Activated naive CD8-positive, alpha-beta T cell (primary cell): ENCODE results near the gene CTNNBL1.

Experiments used
- H3K27ac Mint-ChIP-seq: one replicate; pipeline ENCODE4 v1.8.0; 2021; ENCODE audit warnings: mixed read lengths
- H3K27me3 Mint-ChIP-seq: one replicate; pipeline ENCODE4 v1.8.0; 2021; ENCODE audit warnings: mixed read lengths
- H3K36me3 Mint-ChIP-seq: one replicate; pipeline ENCODE4 v1.8.0; 2021; ENCODE audit warnings: mixed read lengths
- H3K4me1 Mint-ChIP-seq: one replicate; pipeline ENCODE4 v1.8.0; 2021; ENCODE audit warnings: low read depth, mixed read lengths
- H3K4me3 Mint-ChIP-seq: one replicate; pipeline ENCODE4 v1.8.0; 2021; ENCODE audit warnings: mild to moderate bottlenecking, mixed read lengths
- H3K9me3 Mint-ChIP-seq: one replicate; pipeline ENCODE4 v1.8.0; 2021; ENCODE audit warnings: low read depth, mixed read lengths

The CTNNBL1 gene

DNA sequence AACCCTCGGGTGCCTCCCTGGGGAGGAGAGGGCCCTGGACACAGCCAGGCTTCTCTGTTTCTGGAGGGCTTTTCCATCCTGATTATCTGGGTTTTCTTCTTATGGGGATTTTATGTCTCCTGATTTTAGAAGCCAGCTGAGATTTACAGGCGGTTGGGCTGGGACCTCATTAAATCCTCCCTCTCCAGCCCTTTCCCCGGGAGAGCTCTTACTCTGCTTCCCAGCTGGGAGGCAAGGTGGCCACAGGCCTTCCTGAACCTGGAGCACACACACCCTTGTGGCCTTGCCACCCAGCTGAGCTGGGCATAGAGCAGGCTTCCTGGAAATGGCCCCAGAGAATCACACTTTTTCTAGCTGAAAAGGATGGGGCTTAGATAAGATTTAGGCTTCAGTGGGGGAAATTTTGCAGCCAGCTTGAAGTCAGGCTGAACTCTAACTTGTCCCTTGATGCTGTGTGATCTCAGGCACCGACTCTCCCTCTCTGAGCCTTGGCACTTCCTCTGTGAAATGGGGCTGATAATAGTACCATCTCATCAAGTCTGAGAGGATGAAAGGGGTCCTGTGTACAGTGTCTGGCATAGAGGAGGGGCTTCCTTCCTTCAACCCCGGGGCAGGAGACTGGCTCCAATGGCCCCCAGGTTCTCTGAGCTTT is 225.7 kb downstream of the CTNNBL1 start:
- H3K4me1 Mint-ChIP-seq = peaks cover 7% of the 10 kb centered on the region
- no peak overlapping the region for H3K27ac Mint-ChIP-seq
- no peaks in the 10 kb centered on the region for H3K36me3 Mint-ChIP-seq
- no peak overlapping the region for H3K4me3 Mint-ChIP-seq
- no peaks in the 10 kb centered on the region for H3K9me3 Mint-ChIP-seq
- H3K27me3 Mint-ChIP-seq = peaks cover 4% of the 10 kb centered on the region

GRCh38 chr20:37920270-37920669 is 226.4 kb downstream of the CTNNBL1 start:
- Mint-ChIP-seq H3K36me3 (no peaks in the 10 kb centered on the region), H3K27me3 (peaks cover 4% of the 10 kb centered on the region), H3K4me3 (no peak overlapping the region), H3K4me1 (peaks cover 3% of the 10 kb centered on the region), H3K27ac (no peak overlapping the region), H3K9me3 (no peaks in the 10 kb centered on the region)

DNA sequence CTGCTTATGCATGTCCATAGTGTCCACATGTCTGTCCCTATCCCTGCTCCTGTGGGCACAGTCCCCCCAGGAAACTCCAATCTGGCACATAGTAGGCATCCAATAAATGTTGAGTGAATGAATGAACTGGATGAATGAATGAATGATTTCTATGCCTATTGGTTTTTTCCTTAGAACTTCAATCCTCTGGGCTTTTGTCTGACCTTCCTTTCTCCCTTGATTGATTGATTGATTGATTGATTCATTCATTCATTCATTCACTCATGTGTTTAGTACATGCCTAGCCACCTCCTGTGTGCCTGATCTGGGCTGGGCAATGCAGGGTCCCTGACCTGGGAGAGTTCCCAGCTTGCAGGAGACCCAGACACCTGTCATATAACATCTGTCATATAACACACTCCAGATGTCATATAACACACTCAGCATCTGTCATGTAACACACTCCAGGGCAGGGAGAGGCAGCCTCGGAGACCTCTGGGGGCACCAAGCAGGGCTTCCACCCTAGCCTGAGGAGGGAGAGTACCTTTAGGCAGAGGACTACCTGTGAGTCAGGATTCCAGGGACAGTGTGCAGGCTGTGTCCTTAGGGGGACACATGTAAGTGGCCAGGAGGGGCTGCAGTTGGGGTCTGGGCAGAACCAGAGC is 227.0 kb downstream of the CTNNBL1 start:
- H3K9me3 Mint-ChIP-seq = no peaks in the 10 kb centered on the region
- no peak overlapping the region for H3K27ac Mint-ChIP-seq
- peaks cover 3% of the 10 kb centered on the region for H3K4me1 Mint-ChIP-seq
- peaks cover 4% of the 10 kb centered on the region for H3K27me3 Mint-ChIP-seq
- no peak overlapping the region for H3K4me3 Mint-ChIP-seq
- H3K36me3 Mint-ChIP-seq = no peaks in the 10 kb centered on the region

DNA sequence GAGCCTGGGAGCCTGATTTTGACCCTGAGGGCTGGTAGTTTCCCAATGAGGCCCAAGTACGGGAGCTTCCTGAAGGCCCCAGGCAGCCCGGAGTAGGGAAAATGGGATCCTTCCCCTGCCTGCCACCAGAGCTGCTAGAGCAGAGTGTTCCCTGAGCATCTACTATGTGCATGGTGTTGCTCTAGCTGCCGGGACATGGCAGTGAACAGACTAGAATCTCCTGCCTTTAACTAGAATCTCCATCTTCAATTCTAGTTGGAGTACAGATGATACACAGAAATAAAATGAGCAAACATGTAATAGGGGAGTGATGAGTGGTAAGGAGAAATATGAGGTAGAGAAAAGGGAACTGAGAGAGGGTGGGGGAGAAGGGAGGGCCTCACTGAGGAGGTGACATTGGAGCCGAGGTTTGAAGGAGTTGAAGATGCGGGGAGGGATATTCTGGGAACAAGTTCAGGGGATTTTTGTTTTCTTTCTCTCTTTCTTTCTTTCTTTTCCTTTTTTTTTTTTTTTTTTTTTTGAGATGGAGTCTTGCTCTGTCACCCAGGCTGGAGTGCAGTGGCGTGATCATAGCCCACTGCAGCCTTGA is 227.6 kb downstream of the CTNNBL1 start:
- H3K27me3 Mint-ChIP-seq = peaks cover 4% of the 10 kb centered on the region
- H3K4me1 Mint-ChIP-seq = peaks cover 3% of the 10 kb centered on the region
- H3K9me3 Mint-ChIP-seq = no peaks in the 10 kb centered on the region
- no peak overlapping the region for H3K4me3 Mint-ChIP-seq
- no peak overlapping the region for H3K27ac Mint-ChIP-seq
- H3K36me3 Mint-ChIP-seq = no peaks in the 10 kb centered on the region
